ENCODE measurements around the gene USP34.

Gene USP34

DNA sequence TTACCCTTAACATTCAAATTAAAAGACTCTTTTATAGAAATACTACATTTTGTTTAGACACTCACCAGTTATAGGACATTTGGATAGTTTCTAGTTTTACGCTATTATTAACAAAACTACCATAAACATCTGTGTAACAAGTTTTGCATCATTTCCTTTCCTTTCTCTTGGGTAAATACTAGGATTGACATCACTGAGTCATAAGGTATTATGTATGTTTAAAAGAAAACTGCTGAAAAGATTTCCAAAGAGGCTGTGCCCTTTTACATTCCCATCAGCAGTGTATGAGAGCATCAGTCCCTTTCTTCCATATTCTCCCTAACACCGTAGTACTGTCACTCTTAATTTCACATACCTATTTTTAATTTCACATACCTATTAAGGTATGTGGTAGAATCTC lies 130.6 kb downstream of the USP34 start:
- TF ChIP-seq PPARA (CRISPR knock-in tag; IDR thresholded peaks at IDR 0.05; ENCODE audit: borderline replicate concordance) (no peak), ZNF8 (CRISPR knock-in tag; IDR thresholded peaks at IDR 0.05) (no peak), ZC3H10 (CRISPR knock-in tag; IDR thresholded peaks at IDR 0.05) (no peak), ESRRG (CRISPR knock-in tag; IDR thresholded peaks at IDR 0.05) (no peak), SNAI2 (CRISPR knock-in tag; IDR thresholded peaks at IDR 0.05) (no peak), POU6F1 (CRISPR knock-in tag; IDR thresholded peaks at IDR 0.05; ENCODE audit: borderline replicate concordance, low read depth) (no peak), ISL1 (CRISPR knock-in tag; IDR thresholded peaks at IDR 0.05) (no peak), OSR1 (CRISPR knock-in tag; IDR thresholded peaks at IDR 0.05) (no peak), RARB (CRISPR knock-in tag; IDR thresholded peaks at IDR 0.05) (no peak), ARNTL (CRISPR knock-in tag; IDR thresholded peaks at IDR 0.05; ENCODE audit: borderline replicate concordance, low read depth) (no peak), PATZ1 (CRISPR knock-in tag; IDR thresholded peaks at IDR 0.05; ENCODE audit: borderline replicate concordance) (no peak), CSRNP3 (CRISPR knock-in tag; IDR thresholded peaks at IDR 0.05) (no peak), GLIS3 (CRISPR knock-in tag; IDR thresholded peaks at IDR 0.05) (no peak), TOX (CRISPR knock-in tag; IDR thresholded peaks at IDR 0.05; ENCODE audit: borderline replicate concordance) (no peak), ZNF565 (CRISPR knock-in tag; conservative IDR thresholded peaks at IDR 0.05; ENCODE audit: low read depth) (no peak), ZFP3 (CRISPR knock-in tag; IDR thresholded peaks at IDR 0.05) (no peak)
- TF ChIP-seq, protein P1, sequence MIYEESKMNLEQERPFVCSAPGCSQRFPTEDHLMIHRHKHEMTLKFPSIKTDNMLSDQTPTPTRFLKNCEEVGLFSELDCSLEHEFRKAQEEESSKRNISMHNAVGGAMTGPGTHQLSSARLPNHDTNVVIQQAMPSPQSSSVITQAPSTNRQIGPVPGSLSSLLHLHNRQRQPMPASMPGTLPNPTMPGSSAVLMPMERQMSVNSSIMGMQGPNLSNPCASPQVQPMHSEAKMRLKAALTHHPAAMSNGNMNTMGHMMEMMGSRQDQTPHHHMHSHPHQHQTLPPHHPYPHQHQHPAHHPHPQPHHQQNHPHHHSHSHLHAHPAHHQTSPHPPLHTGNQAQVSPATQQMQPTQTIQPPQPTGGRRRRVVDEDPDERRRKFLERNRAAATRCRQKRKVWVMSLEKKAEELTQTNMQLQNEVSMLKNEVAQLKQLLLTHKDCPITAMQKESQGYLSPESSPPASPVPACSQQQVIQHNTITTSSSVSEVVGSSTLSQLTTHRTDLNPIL (CRISPR knock-in tag; IDR thresholded peaks at IDR 0.05; ENCODE audit: low read depth), result no peak
- TF ChIP-seq, protein P2, sequence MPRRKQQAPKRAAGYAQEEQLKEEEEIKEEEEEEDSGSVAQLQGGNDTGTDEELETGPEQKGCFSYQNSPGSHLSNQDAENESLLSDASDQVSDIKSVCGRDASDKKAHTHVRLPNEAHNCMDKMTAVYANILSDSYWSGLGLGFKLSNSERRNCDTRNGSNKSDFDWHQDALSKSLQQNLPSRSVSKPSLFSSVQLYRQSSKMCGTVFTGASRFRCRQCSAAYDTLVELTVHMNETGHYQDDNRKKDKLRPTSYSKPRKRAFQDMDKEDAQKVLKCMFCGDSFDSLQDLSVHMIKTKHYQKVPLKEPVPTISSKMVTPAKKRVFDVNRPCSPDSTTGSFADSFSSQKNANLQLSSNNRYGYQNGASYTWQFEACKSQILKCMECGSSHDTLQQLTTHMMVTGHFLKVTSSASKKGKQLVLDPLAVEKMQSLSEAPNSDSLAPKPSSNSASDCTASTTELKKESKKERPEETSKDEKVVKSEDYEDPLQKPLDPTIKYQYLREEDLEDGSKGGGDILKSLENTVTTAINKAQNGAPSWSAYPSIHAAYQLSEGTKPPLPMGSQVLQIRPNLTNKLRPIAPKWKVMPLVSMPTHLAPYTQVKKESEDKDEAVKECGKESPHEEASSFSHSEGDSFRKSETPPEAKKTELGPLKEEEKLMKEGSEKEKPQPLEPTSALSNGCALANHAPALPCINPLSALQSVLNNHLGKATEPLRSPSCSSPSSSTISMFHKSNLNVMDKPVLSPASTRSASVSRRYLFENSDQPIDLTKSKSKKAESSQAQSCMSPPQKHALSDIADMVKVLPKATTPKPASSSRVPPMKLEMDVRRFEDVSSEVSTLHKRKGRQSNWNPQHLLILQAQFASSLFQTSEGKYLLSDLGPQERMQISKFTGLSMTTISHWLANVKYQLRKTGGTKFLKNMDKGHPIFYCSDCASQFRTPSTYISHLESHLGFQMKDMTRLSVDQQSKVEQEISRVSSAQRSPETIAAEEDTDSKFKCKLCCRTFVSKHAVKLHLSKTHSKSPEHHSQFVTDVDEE (CRISPR knock-in tag; IDR thresholded peaks at IDR 0.05), result no peak
- no peak for ATAC-seq

DNA sequence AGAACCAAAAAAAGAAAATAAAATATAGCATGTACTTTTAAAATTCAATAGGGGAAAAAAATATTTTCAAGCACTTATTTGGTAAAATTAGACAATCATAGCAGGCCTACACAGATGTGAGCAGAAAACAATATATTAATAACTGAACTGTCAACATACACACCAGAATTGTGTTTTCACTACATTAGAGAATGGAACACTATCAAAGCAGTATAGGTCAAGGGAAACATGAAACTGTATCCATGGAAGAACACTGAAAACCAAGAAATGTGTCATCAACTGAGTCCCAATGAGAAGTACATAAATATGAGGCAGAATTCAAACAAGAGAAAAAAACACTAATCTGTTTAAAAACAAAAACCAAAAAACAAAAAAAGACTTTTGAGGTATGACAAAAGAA lies 132.4 kb downstream of the USP34 start:
- no peak for ATAC-seq
- TF ChIP-seq ZNF565 (CRISPR knock-in tag; conservative IDR thresholded peaks at IDR 0.05; ENCODE audit: low read depth), result no peak
- TF ChIP-seq ZNF70 (CRISPR knock-in tag; IDR thresholded peaks at IDR 0.05), result no peak
- no peak for TF ChIP-seq CSDC2 (CRISPR knock-in tag; IDR thresholded peaks at IDR 0.05)
- TF ChIP-seq ESRRG (CRISPR knock-in tag; IDR thresholded peaks at IDR 0.05), result no peak
- no peak for TF ChIP-seq ZNF8 (CRISPR knock-in tag; IDR thresholded peaks at IDR 0.05)
- no peak for TF ChIP-seq ARNTL (CRISPR knock-in tag; IDR thresholded peaks at IDR 0.05; ENCODE audit: borderline replicate concordance, low read depth)
- no peak for TF ChIP-seq RARB (CRISPR knock-in tag; IDR thresholded peaks at IDR 0.05)

- TF ChIP-seq OSR1 (CRISPR knock-in tag; IDR thresholded peaks at IDR 0.05) (no peak), CSRNP3 (CRISPR knock-in tag; IDR thresholded peaks at IDR 0.05) (no peak)
- no peak for ATAC-seq
These were observed 135.7 kb downstream of the USP34 start for GRCh38 chr2:61335187-61335586.
